Measurements from ENCODE around the gene LGALS3.

DNA sequence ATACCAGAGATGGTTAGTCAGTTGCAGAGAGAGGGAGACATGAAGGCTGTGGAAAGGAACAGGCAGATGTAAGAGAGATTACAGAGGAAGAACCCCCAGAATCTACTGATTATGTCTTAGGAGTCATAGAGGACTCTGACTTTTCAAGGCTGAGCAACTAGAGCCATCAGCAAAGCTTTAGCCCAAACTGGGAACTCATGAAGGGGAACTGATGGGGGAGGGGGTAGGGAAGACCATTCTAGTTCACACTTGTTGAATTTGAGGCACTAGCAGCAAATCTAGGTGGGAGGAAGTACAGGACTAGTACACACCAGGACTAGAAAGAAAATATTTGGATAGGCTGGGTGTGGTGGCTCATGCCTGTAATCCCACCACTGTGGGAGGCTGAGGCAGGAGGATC, 10.1 kb downstream of the LGALS3 start:
- TF ChIP-seq EZH2 (IDR thresholded peaks at IDR 0.05; ENCODE audit: low read depth) (no peak), CTCF (conservative IDR thresholded peaks at IDR 0.05) (no peak)
